HG03442 (cell line): ENCODE results near the gene L3MBTL3.
"Not testable (repeated sequence)": the region's sequence is repeated elsewhere in the genome, so short reads cannot be mapped to it uniquely, and the experiment has no call there.

Experiments
- ATAC-seq: cut with Tn5 transposase; IDR thresholded peaks from one replicate; pipeline ENCODE4 v1.9.1; 2021; ENCODE audit warnings: mild to moderate bottlenecking, moderate library complexity; ENCODE audit not compliant: unreplicated experiment

Gene L3MBTL3

GRCh38 chr6:130070792-130071191 is 52.4 kb downstream of the L3MBTL3 start:
- ATAC-seq, result no peak

GRCh38 chr6:130075879-130076460 is 57.6 kb downstream of the L3MBTL3 start:
- no peak for ATAC-seq

GRCh38 chr6:130076512-130076911 is 58.1 kb downstream of the L3MBTL3 start:
- no peak for ATAC-seq

GRCh38 chr6:130090796-130091195 is 72.4 kb downstream of the L3MBTL3 start:
- ATAC-seq, result no peak

- no peak for ATAC-seq
Observed at GRCh38 chr6:130093546-130093945, 75.2 kb downstream of the L3MBTL3 start.

GRCh38 chr6:130098317-130098716 is 79.9 kb downstream of the L3MBTL3 start:
- no peak for ATAC-seq

- no peak for ATAC-seq
Observed at GRCh38 chr6:130099119-130099518, 80.7 kb downstream of the L3MBTL3 start.

- ATAC-seq, result peak; percentile 87
Observed at GRCh38 chr6:130105996-130106704, 87.8 kb downstream of the L3MBTL3 start.

- no peak for ATAC-seq
Observed at GRCh38 chr6:130107710-130108109, 89.3 kb downstream of the L3MBTL3 start.

- ATAC-seq, result no peak
Observed at GRCh38 chr6:130111031-130111430, 92.7 kb downstream of the L3MBTL3 start.

- no peak for ATAC-seq
Observed at GRCh38 chr6:130113201-130113710, 94.9 kb downstream of the L3MBTL3 start.

- ATAC-seq, result peak; percentile 90
Observed at GRCh38 chr6:130115036-130115435, 96.7 kb downstream of the L3MBTL3 start.

GRCh38 chr6:130116273-130116672 is 97.9 kb downstream of the L3MBTL3 start:
- no peak for ATAC-seq

GRCh38 chr6:130117187-130117701 is 98.9 kb downstream of the L3MBTL3 start:
- not testable (repeated sequence) for ATAC-seq

GRCh38 chr6:130118236-130118635 is 99.9 kb downstream of the L3MBTL3 start:
- ATAC-seq, result no peak

GRCh38 chr6:130119211-130119610 is 100.8 kb downstream of the L3MBTL3 start:
- no peak for ATAC-seq

GRCh38 chr6:130120731-130121130 is 102.3 kb downstream of the L3MBTL3 start:
- ATAC-seq, result no peak

- no peak for ATAC-seq
Observed at GRCh38 chr6:130122243-130122642, 103.9 kb downstream of the L3MBTL3 start.

- ATAC-seq, result no peak
Observed at GRCh38 chr6:130127195-130127594, 108.8 kb downstream of the L3MBTL3 start.

GRCh38 chr6:130128326-130128725 is 109.9 kb downstream of the L3MBTL3 start:
- ATAC-seq, result no peak

GRCh38 chr6:130129762-130130246 is 111.4 kb downstream of the L3MBTL3 start:
- ATAC-seq, result no peak

GRCh38 chr6:130132286-130132701 is 113.9 kb downstream of the L3MBTL3 start:
- ATAC-seq, result peak; percentile 82
